Measurements from ENCODE around the gene SLITRK1.

Gene SLITRK1

GRCh38 chr13:83867708-83868107, 14.6 kb downstream of the SLITRK1 start:
- DNase-seq (ENCODE audit: low read depth in 1 of 2, low spot score in 1 of 2): no peak

DNA sequence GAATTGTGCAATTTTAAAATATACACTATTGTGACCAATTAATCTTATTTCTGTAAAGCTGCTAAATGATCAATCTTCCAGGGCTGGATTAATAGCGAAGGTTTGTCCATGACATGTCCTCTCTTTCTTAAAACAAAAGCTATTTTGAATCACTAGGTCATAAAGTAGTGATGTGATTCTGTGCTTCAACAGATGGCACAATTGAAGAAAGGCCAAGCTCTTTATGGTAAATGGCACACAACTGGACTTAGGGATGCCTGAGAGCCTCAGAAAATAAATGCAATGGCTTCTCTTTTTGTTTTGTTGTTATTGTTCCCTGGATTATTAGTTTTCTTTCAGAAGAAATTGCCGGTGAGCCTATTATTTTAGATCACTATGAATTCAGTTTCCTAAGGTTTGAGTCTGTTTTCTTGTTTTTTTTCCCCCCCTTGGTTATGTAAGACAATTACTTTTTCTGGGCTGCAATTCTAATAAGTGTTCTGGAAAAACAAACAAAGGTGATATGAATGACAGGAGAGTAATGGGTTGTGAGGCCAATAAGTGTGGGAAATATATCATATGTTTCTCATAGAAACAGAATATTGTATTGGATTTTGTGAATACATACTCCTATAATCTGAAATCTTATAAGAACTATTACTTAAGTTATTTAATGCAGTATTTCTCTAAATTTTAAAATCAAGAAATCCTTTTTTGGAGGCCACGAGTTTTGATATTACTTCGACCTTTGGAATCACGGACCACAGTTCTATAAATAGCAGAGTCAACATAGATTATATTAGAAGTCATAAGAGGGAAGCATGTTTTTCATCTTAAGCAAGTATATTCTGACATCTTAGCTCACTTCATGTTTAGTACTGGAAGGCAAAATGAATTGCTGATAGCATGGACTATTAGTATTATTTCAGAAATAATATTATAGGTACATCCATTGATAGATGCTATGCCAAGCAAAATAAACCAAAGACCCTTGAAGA, 16.8 kb downstream of the SLITRK1 start:
- no peak for DNase-seq (ENCODE audit: low read depth in 1 of 2, low spot score in 1 of 2)

DNA sequence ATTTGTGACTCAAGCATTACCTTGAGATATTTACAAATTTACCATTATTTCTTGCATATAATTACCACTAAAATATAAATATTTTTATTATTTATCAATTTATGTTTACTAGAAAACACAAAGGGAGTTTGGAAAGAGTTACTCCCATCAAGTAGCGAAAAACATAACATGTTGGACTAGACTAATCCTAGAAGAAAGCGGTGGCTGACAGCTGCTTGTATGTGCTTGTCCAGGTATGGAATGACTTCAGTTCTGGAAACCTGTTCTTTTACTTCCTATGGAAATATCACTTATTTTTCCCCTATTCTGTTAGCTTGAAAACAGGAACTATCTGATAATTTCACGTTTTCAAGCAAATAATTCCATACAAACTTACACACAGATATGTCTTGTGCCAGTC, 28.5 kb downstream of the SLITRK1 start:
- no peak for DNase-seq (ENCODE audit: low read depth in 1 of 2, low spot score in 1 of 2)

DNA sequence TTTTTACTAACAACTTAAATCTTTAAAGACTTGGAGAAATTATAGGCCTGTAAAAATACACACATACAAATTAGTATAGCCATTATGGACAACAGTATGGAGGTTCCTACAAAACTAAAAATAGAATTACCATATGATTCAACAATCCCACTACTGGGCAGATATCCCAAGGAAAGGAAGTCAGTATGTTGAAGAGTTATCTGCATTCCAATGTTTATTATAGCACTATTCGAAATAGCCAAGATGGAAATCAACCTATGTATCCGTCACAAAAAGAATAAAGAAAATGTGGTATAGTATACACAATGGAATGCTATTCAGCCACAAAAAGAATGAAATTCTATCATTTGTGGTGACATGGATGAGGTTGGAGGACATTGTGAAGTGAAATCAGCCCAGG, 37.2 kb downstream of the SLITRK1 start:
- no peak for DNase-seq (ENCODE audit: low read depth in 1 of 2, low spot score in 1 of 2)

- no peak for DNase-seq (ENCODE audit: low read depth in 1 of 2, low spot score in 1 of 2)
Measured at GRCh38 chr13:83839146-83839545, 43.1 kb downstream of the SLITRK1 start.

DNA sequence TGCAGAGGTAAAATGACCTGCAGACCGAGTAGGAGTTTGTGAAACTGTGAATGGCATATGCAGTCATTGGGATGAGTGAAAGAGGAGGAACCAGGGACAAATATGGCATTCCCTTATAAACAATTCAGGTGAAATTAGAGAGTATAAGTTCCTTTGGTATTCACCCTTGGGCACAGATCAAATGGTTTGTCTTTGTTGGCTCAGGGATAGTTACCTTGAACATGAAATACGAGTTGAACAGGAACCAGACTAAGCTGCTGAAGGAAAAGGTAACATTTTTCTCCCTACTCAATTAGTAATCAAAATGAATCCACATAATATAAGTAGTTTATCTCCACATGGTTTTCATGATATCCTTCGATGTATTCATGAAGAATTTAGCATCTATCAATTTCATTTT, 50.5 kb downstream of the SLITRK1 start:
- no peak for DNase-seq (ENCODE audit: low read depth in 1 of 2, low spot score in 1 of 2)

GRCh38 chr13:83829810-83830209, 52.5 kb downstream of the SLITRK1 start:
- no peak for DNase-seq (ENCODE audit: low read depth in 1 of 2, low spot score in 1 of 2)

DNA sequence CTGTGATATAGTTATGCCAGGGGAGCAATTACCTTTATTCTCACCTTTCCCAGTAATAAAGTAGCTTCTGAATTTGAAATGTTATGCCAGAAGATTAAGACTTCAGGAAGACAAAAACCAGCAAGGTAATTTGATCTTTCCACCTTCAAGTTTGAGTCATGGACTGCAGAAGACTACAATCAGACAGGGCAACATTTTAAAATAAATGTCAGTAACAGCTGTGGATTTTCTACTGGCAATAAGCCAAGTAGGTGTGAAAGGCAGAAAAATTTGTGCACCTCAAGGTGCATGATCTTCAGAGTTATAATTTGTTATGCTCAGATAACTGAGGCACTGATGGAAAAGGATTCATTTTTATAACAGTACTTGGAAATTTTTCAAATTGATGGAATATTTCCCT, 54.9 kb downstream of the SLITRK1 start:
- no peak for DNase-seq (ENCODE audit: low read depth in 1 of 2, low spot score in 1 of 2)

Measured in activated T-helper 1 cell treated with anti-CD3 and anti-CD28 coated beads, Interleukin-2, amount 50 U/mL, for 16 hours (primary cell).